OCI-LY1 (cell line): Measurements from ENCODE around the gene AADACL2.

Experiments used
- H2AFZ ChIP-seq: fragments of 200-600 bp; sonication (generic), shearing (Covaris generic); 2 replicates; pipeline ENCODE4 v1.6.0; 2014; ENCODE audit warnings: antibody characterized with exemption, mild to moderate bottlenecking, low read length
- H3F3A ChIP-seq: fragments of 200-600 bp; sonication (generic), shearing (Covaris generic); 2 replicates; pipeline ENCODE4 v1.6.0; 2014; ENCODE audit warnings: mild to moderate bottlenecking, antibody characterized with exemption, low read length, moderate library complexity; ENCODE audit not compliant: insufficient read depth
- H3K27ac ChIP-seq: fragments of 200-600 bp; sonication (generic); 2 replicates; pipeline ENCODE4 v1.5.1; 2014; ENCODE audit warnings: low read length, mixed run types, mild to moderate bottlenecking, low read depth; ENCODE audit not compliant: poor library complexity, severe bottlenecking
- H3K27me3 ChIP-seq: fragments of 200-600 bp; sonication (generic); 2 replicates; pipeline ENCODE4 v1.6.0; 2014; ENCODE audit warnings: antibody characterized with exemption, mild to moderate bottlenecking, low read length, moderate library complexity; ENCODE audit not compliant: insufficient read depth
- H3K36me3 ChIP-seq: fragments of 200-600 bp; sonication (generic); 2 replicates; pipeline ENCODE4 v1.6.1; 2014; ENCODE audit warnings: mild to moderate bottlenecking, antibody characterized with exemption, low read length, moderate library complexity, mixed read lengths; ENCODE audit not compliant: insufficient read depth
- H3K4me1 ChIP-seq: fragments of 200-600 bp; sonication (generic); 2 replicates; pipeline ENCODE4 v1.5.1; 2014; ENCODE audit warnings: mild to moderate bottlenecking, low read length, moderate library complexity; ENCODE audit not compliant: insufficient read depth, severe bottlenecking
- H3K4me2 ChIP-seq: fragments of 200-600 bp; sonication (generic), shearing (Covaris generic); 2 replicates; pipeline ENCODE4 v1.6.1; 2014; ENCODE audit warnings: low read length
- H3K4me3 ChIP-seq: fragments of 200-600 bp; sonication (generic); 2 replicates; pipeline ENCODE4 v1.5.1; 2014; ENCODE audit warnings: low read length, low read depth, mild to moderate bottlenecking, mixed read lengths; ENCODE audit not compliant: poor library complexity, severe bottlenecking
- H3K79me2 ChIP-seq: fragments of 200-600 bp; shearing (Covaris generic); 2 replicates; pipeline ENCODE4 v1.6.1; 2016; ENCODE audit warnings: mixed run types, low read length, mixed read lengths; ENCODE audit not compliant: insufficient read depth
- H3K9ac ChIP-seq: fragments of 200-600 bp; sonication (generic), shearing (Covaris generic); 2 replicates; pipeline ENCODE4 v1.6.1; 2014; ENCODE audit warnings: mild to moderate bottlenecking, low read length, mixed read lengths
- H3K9me2 ChIP-seq: fragments of 200-600 bp; sonication (generic), shearing (Covaris generic); 2 replicates; pipeline ENCODE4 v1.6.1; 2014; ENCODE audit warnings: low read depth, mild to moderate bottlenecking, low read length, mixed read lengths
- H3K9me3 ChIP-seq: fragments of 200-600 bp; shearing (Covaris generic); 2 replicates; pipeline ENCODE4 v1.6.1; 2014; ENCODE audit warnings: low read length, mixed read lengths
- H4K20me1 ChIP-seq: fragments of 200-600 bp; sonication (generic), shearing (Covaris generic); 2 replicates; pipeline ENCODE4 v1.6.0; 2016; ENCODE audit warnings: mild to moderate bottlenecking, low read length; ENCODE audit not compliant: insufficient read depth
- CTCF ChIP-seq: fragments of 200-600 bp; sonication (generic), shearing (Covaris generic); IDR thresholded peaks from 2 replicates; pipeline ENCODE4 v1.5.1; 2017; ENCODE audit warnings: mild to moderate bottlenecking, antibody characterized with exemption, low read length, moderate library complexity, mixed read lengths
- EZH2 ChIP-seq: fragments of 200-600 bp; sonication (generic), shearing (Covaris generic); IDR thresholded peaks from 2 replicates; pipeline ENCODE4 v1.8.0; 2017; ENCODE audit warnings: borderline replicate concordance, mixed run types, mild to moderate bottlenecking, antibody characterized with exemption, low read length, moderate library complexity, mixed read lengths

Gene AADACL2

GRCh38 chr3:151793636-151794035 lies 59.9 kb downstream of the AADACL2 start:
- H3K36me3 ChIP-seq: no peaks in the 10 kb centered on the region
- no peak overlapping the region for H2AFZ ChIP-seq
- TF ChIP-seq EZH2 (no peak), CTCF (no peak)
- no peaks in the 10 kb centered on the region for H3F3A ChIP-seq
- H3K9ac ChIP-seq: no peak overlapping the region
- no peak overlapping the region for H3K27ac ChIP-seq
- H4K20me1 ChIP-seq: no peaks in the 10 kb centered on the region
- no peaks in the 10 kb centered on the region for H3K4me1 ChIP-seq
- H3K27me3 ChIP-seq: no peaks in the 10 kb centered on the region
- no peak overlapping the region for H3K4me2 ChIP-seq
- H3K4me3 ChIP-seq: no peak overlapping the region
- no peaks in the 10 kb centered on the region for H3K9me3 ChIP-seq
- H3K79me2 ChIP-seq: no peaks in the 10 kb centered on the region
- no peaks in the 10 kb centered on the region; the same call in 1 of the 2 replicates for H3K9me2 ChIP-seq

GRCh38 chr3:151794080-151794479 lies 60.4 kb downstream of the AADACL2 start:
- Histone ChIP-seq H3K4me2 (no peak overlapping the region), H3K9me3 (no peaks in the 10 kb centered on the region), H3K36me3 (no peaks in the 10 kb centered on the region), H4K20me1 (no peaks in the 10 kb centered on the region), H3K9ac (no peak overlapping the region), H3K9me2 (no peaks in the 10 kb centered on the region; the same call in 1 of the 2 replicates), H3K27ac (no peak overlapping the region), H3F3A (no peaks in the 10 kb centered on the region), H2AFZ (no peak overlapping the region), H3K4me1 (no peaks in the 10 kb centered on the region), H3K79me2 (no peaks in the 10 kb centered on the region), H3K4me3 (no peak overlapping the region), H3K27me3 (no peaks in the 10 kb centered on the region)
- TF ChIP-seq CTCF: no peak
- no peak for TF ChIP-seq EZH2

GRCh38 chr3:151795276-151795675 lies 61.5 kb downstream of the AADACL2 start:
- Histone ChIP-seq H3K27ac (no peak overlapping the region), H3K27me3 (no peaks in the 10 kb centered on the region), H3K9me3 (no peaks in the 10 kb centered on the region), H3K9me2 (no peaks in the 10 kb centered on the region; the same call in 1 of the 2 replicates), H3K36me3 (no peaks in the 10 kb centered on the region), H2AFZ (no peak overlapping the region), H3K4me3 (no peak overlapping the region), H4K20me1 (no peaks in the 10 kb centered on the region), H3K79me2 (no peaks in the 10 kb centered on the region), H3K4me1 (no peaks in the 10 kb centered on the region), H3F3A (no peaks in the 10 kb centered on the region), H3K4me2 (no peak overlapping the region), H3K9ac (no peak overlapping the region)
- TF ChIP-seq CTCF (no peak), EZH2 (no peak)
